Epithelial cell of proximal tubule (primary cell): ENCODE results near the gene DDX56. TPM values are rescaled to one million over a fixed set of nuclear protein-coding genes. Genes with fewer than 3 reads are reported as not detected.
A peak's percentile ranks its signal among the peaks of the same experiment; 100 is the strongest.
"Not testable (repeated sequence)": the region's sequence is repeated elsewhere in the genome, so short reads cannot be mapped to it uniquely, and the experiment has no call there.

Experiments used
- DNase-seq: peaks from one replicate; pipeline ENCODE4 v3.0.0-alpha.2; 2011; ENCODE audit warnings: low read depth
- H3K4me3 ChIP-seq: 2 replicates; pipeline ENCODE4 v1.5.1; 2011; ENCODE audit warnings: low read depth, mild to moderate bottlenecking, low read length
- total RNA-seq: library from RNA; depleted of rRNA; stranded (reverse); fragments of >200 nt; gene quantifications from 2 replicates; pipeline ENCODE4 v1.2.3, GENCODE V29; 2015
- TF ChIP-seq, protein P1 (sequence below): conservative IDR thresholded peaks from 2 replicates; pipeline ENCODE4 v1.5.1; 2012; ENCODE audit warnings: low read depth, mild to moderate bottlenecking, low read length

The DDX56 gene
- total RNA-seq, 1 donor from 2014 or later, result 53.2 TPM

DNA sequence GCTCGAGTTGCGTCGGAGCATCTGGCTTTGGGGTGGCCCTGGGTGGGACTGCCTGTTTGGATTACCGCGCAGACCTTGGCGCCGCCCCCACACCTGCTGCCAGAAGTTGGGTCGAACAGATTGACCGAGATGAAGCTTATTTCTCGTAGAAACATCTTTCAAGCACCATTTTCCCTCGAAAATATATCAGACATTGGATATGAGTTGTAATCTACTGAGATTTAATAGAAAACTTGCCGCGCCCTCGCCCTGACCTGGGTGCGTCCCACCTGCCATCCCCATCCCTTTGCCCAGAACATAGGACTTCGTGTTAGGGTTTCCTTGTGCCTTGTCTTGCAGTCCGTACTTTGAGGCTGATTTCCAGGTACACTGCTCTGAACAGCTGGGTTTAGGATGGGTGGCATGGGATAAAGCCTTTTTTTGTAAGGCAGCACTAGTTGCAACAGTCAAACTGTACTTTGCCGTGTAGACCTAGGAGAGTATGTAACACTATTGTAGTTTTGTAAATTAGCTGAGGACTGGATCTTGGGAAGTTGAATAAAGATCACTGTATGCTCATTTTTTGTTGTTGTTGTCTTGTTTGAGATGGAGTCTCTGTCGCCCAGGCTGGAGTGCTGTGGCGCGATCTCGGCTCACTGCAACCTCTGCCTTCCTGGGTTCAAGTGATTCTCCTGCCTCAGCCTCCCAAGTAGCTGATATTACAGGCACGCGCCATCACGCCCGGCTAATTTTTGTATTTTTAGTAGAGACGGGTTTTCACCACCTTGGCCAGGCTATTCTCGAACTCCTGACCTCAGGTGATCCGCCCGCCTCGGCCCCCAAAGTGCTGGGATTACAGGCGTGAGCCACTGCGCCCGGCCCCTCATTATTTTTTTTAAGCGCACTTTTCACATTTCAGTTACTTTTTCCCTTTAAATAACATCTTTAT lies 33.7 kb upstream of the DDX56 start:
- TF ChIP-seq, protein P1, sequence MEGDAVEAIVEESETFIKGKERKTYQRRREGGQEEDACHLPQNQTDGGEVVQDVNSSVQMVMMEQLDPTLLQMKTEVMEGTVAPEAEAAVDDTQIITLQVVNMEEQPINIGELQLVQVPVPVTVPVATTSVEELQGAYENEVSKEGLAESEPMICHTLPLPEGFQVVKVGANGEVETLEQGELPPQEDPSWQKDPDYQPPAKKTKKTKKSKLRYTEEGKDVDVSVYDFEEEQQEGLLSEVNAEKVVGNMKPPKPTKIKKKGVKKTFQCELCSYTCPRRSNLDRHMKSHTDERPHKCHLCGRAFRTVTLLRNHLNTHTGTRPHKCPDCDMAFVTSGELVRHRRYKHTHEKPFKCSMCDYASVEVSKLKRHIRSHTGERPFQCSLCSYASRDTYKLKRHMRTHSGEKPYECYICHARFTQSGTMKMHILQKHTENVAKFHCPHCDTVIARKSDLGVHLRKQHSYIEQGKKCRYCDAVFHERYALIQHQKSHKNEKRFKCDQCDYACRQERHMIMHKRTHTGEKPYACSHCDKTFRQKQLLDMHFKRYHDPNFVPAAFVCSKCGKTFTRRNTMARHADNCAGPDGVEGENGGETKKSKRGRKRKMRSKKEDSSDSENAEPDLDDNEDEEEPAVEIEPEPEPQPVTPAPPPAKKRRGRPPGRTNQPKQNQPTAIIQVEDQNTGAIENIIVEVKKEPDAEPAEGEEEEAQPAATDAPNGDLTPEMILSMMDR, result no peak
- peak overlapping the region; percentile 97 for H3K4me3 ChIP-seq
- DNase-seq, result no peak

DNA sequence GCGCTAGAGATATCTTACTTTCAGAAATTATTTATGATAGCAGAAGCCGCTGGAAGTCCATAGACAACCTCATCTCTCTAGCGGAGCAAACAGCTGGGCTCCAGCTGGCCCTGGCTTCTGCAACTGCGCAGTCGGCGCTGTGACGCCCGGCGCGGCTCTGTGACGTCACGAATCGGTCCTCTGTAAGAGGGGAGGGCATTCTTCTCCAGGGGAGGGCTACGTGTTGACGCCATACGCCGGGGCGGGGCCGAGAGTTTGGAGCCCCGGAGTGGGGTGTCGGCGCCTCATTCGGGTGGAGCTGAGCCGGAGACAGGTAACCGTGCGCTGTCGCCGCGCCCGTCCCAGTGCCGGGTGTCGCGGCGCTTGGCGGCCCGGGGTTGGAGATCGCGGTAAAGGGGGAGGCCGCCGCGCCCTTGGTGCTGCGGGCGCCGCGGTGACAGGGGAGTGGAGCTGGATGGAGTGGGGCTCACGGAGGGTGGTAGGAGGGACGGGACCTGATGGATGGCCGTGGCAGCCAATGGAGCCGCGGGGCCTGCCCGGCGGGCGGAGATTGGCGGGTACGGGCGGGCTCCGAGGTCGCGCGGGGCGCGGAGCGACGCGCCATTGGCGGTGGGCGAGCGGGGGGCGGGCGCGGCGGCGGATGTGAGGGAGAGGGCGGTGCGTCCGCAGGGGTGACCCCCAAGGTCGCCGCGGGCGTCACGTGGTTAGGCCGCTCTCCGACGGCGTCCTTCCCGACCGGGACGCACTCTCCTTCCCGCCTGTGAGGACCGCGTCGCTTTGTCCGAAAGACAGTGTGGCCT lies 32.8 kb upstream of the DDX56 start, which contains the start of gene OGDH:
Gene OGDH, plus strand, starts transcription at position 287 of the 800 bp plus-strand sequence. CDS start 17,717 bp downstream, outside the sequence.
- H3K4me3 ChIP-seq, result peak within 1 kb of the TSS; percentile 97
- TF ChIP-seq, protein P1, result no peak
- peak; percentile 88 for DNase-seq

DNA sequence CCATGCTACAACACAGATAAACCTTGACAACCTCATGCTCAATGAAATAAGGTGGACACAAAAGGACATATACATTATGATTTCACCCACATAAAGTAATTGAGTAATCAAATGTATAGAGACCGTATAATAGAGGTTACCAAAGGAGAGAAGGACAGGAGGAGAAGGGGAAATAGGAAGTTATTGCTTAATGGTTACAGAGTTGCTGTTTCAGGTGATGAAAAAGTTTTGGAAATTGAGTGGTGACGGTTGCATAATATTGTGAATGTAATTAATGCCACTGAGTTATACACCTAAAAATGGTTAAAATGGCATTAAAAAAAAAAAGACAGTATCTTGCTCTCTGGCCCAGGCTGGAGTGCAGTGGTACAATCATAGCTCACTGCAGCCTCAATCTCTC lies 31.2 kb upstream of the DDX56 start:
- no peak for DNase-seq
- no peak overlapping the region for H3K4me3 ChIP-seq
- TF ChIP-seq, protein P1, result no peak

DNA sequence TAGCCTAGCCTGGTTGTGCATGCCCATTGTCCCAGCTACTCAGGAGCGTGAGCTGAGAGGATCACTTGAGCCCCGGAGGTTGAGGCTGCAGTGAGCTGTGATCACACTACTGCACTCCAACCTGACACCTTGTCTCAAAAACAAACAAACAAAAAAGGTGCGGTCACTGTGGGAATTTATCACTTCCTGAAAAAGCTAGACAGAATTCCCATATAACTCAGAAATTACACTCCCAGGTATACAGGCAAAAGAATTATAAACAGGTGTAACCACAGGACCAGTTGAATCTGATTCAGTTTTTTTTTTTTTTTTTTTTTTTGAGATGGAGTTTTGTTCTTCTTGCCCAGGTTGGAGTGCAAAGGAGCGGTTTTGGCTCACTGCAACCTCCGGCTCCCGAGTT lies 29.5 kb upstream of the DDX56 start:
- no peak overlapping the region for H3K4me3 ChIP-seq
- DNase-seq, result no peak
- TF ChIP-seq, protein P1, result no peak

DNA sequence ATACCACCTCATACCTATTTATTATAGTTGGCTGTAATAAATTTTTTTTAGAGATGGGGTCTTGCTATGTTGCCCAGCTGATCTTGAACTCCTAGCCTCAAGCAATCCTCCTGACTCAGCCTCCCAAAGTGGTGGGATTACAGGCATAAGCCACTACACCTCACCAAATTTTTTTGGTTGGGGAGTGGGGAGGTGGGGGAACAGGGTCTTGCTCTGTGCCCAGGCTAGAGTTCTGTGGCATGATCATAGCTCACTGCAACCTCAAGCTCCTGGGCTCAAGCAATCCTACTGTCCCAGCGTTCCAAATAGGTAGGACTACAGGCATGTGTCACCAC lies 28.8 kb upstream of the DDX56 start:
- H3K4me3 ChIP-seq, result no peak overlapping the region
- no peak for DNase-seq
- TF ChIP-seq, protein P1, result no peak

DNA sequence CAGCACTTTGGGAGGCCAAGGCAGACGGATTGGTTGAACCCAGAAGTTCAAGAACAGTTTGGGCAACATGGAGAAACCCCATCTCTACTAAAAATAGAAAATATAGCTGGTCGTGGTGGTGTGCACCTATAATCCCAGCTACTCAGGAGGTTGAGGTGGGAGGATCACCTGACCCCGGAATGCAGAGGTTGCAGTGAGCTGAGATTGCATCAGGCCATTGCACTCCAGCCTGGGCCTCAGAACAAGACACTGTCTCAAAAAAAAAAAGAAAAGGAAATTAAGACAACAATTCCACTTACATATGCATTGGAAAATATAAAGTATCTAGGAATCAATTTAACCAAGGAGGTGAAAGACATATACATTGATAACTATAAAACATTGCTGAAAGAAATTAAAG lies 25.5 kb upstream of the DDX56 start:
- TF ChIP-seq, protein P1, result no peak
- DNase-seq, result no peak
- H3K4me3 ChIP-seq, result no peak overlapping the region

DNA sequence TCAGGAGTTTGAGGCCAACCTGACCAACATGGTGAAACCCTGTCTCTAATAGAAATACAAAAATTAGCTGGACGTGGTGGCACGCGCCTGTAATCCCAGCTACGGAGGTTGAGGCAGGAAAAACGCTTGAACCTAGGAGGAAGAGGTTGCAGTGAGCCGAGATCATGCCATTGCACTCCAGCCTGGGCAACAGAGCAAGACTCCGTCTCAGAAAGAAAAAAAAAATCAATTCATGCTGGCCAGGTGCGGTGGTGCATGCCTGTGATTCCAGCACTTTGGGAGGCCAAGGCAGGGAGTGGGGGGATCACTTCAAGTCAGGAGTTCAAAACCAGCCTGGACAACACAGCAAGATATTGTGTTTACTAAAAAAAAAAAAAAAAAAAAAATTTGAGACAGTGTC lies 23.5 kb upstream of the DDX56 start:
- DNase-seq, H3K4me3 ChIP-seq: not testable (repeated sequence)
